HepG2 (cell line): Measurements from ENCODE around the gene TLL2. TPM values are rescaled to one million over a fixed set of nuclear protein-coding genes. Genes with fewer than 3 reads are reported as not detected.

Experiments
- ATAC-seq: fragments of 200-7000 bp; cut with Tn5 transposase; 3 replicates; pipeline ENCODE4 v1.9.1; 2020; ENCODE audit warnings: mild to moderate bottlenecking, moderate library complexity
- BruUV-seq: library from RNA; stranded (reverse); fragments of 400-500 nt; replicated peaks from 2 replicates; lab custom pipeline; 2021; lab: Mats Ljungman, UMichigan
- CTCF ChIA-PET: fragments of 300-600 bp; formaldehyde crosslinking; extraction: SDS; loops from one replicate; lab custom pipeline; 2021; ENCODE audit warnings: low total read pairs, inconsistent platforms, low intra/inter-chr PET ratio; lab: Yijun Ruan, JAX
- POLR2A ChIA-PET: fragments of 350-600 bp; sonication (Branson Sonifier 250); formaldehyde crosslinking; loops from one replicate; lab custom pipeline; 2020; ENCODE audit warnings: antibody characterized with exemption, inconsistent platforms; lab: Yijun Ruan, JAX
- DNase-seq: peaks from one replicate; pipeline ENCODE4 v3.0.0-alpha.2; 2015; ENCODE audit warnings: low spot score
- FAIRE-seq: peaks from 3 replicates; lab custom pipeline; 2011; peaks lifted over from hg19 to GRCh38; lab: Jason Lieb, UNC
- H2AFZ ChIP-seq: one replicate; pipeline ENCODE4 v1.6.1; 2011; ENCODE audit warnings: low read length, inconsistent platforms
- H3K27ac ChIP-seq: fragments of 300-600 bp; 3 replicates; pipeline ENCODE4 v1.8.0; 2011; ENCODE audit warnings: mixed run types, mild to moderate bottlenecking, mixed read lengths, low read length, inconsistent platforms; ENCODE audit not compliant: insufficient read depth; ENCODE audit errors: extremely low read length
- H3K27me3 ChIP-seq, 2 experiments: fragments of 200-600 bp in 1 of 2; 2 replicates in 1 of 2; 3 replicates in 1 of 2; pipeline versions ENCODE4 v1.6.0 to v1.8.0; 2011; ENCODE audit warnings: low read length in 2 of 2, mild to moderate bottlenecking in 2 of 2, moderate library complexity in 2 of 2, inconsistent platforms in 1 of 2; ENCODE audit not compliant: insufficient read depth in 2 of 2, control insufficient read depth in 1 of 2
- H3K36me3 ChIP-seq, 2 experiments: fragments of 200-600 bp in 1 of 2; replicated peaks in 1 of 2; 2 replicates in 1 of 2; 3 replicates in 1 of 2; pipeline versions ENCODE4 v1.5.1 to v1.8.0; 2011; ENCODE audit warnings: low read length in 2 of 2, inconsistent platforms in 1 of 2; ENCODE audit not compliant: insufficient read depth in 2 of 2, control insufficient read depth in 1 of 2
- H3K4me1 ChIP-seq: 2 replicates; pipeline ENCODE4 v1.5.1; 2012; ENCODE audit warnings: low read length, inconsistent platforms; ENCODE audit not compliant: insufficient read depth
- H3K4me2 ChIP-seq: 2 replicates; pipeline ENCODE4 v1.6.0; 2011; ENCODE audit warnings: low read depth, low read length, inconsistent platforms
- H3K4me3 ChIP-seq, 3 experiments: fragments of 200-600 bp in 1 of 3; sonication (generic), shearing (Covaris generic) in 1 of 3; replicated peaks in 1 of 3; 2 replicates each; pipeline ENCODE4 v1.5.1; 2011 to 2016; ENCODE audit warnings: low read length in 3 of 3, inconsistent platforms in 2 of 3, low read depth in 2 of 3, mild to moderate bottlenecking in 2 of 3, control low read depth in 1 of 3, mixed read lengths in 1 of 3; ENCODE audit not compliant: insufficient read depth in 1 of 3
- H3K79me2 ChIP-seq: one replicate; pipeline ENCODE4 v1.6.1; 2011; ENCODE audit warnings: low read length, inconsistent platforms; ENCODE audit not compliant: insufficient read depth
- H3K9ac ChIP-seq: 2 replicates; pipeline ENCODE4 v1.6.0; 2011; ENCODE audit warnings: mild to moderate bottlenecking, low read depth, low read length, inconsistent platforms; ENCODE audit not compliant: insufficient read depth
- H3K9me3 ChIP-seq: 2 replicates; pipeline ENCODE4 v1.5.1; 2012; ENCODE audit warnings: mild to moderate bottlenecking, low read length
- H4K20me1 ChIP-seq: 2 replicates; pipeline ENCODE4 v1.6.0; 2011; ENCODE audit warnings: inconsistent platforms, mild to moderate bottlenecking, low read length, moderate library complexity; ENCODE audit not compliant: insufficient read depth
- CC2D1A ChIP-seq: sonication (generic); formaldehyde crosslinking; IDR thresholded peaks from 2 replicates; pipeline ENCODE4 v1.8.1; 2023; ENCODE audit warnings: mild to moderate bottlenecking, missing genetic modification reagents
- CCDC6 ChIP-seq: sonication (generic); formaldehyde crosslinking; IDR thresholded peaks from 2 replicates; pipeline ENCODE4 v1.8.1; 2022; ENCODE audit warnings: mild to moderate bottlenecking, missing genetic modification reagents, moderate library complexity
- DR1 ChIP-seq: sonication (generic); formaldehyde crosslinking; IDR thresholded peaks from 2 replicates; pipeline ENCODE4 v1.8.0; 2021; ENCODE audit warnings: mild to moderate bottlenecking, missing genetic modification reagents, inconsistent platforms
- HINFP ChIP-seq: sonication (generic); formaldehyde crosslinking; IDR thresholded peaks from 2 replicates; pipeline ENCODE4 v1.4.0; 2020; ENCODE audit warnings: low read depth, mild to moderate bottlenecking, missing genetic modification reagents
- HOXA9 ChIP-seq: sonication (generic); formaldehyde crosslinking; IDR thresholded peaks from 2 replicates; pipeline ENCODE4 v1.8.1; 2022; ENCODE audit warnings: missing genetic modification reagents, mild to moderate bottlenecking, moderate library complexity, borderline replicate concordance
- NFE2L1 ChIP-seq: sonication (generic); formaldehyde crosslinking; IDR thresholded peaks from 2 replicates; pipeline ENCODE4 v1.4.0; 2020; ENCODE audit warnings: missing genetic modification reagents, mild to moderate bottlenecking, borderline replicate concordance
- NR1H2 ChIP-seq: sonication (generic); formaldehyde crosslinking; IDR thresholded peaks from 2 replicates; pipeline ENCODE4 v1.8.1; 2022; ENCODE audit warnings: low read depth, missing genetic modification reagents, borderline replicate concordance
- NR2C2 ChIP-seq: sonication (generic); formaldehyde crosslinking; IDR thresholded peaks from 2 replicates; pipeline ENCODE4 v1.4.0; 2020; ENCODE audit warnings: missing genetic modification reagents, mild to moderate bottlenecking, moderate library complexity, borderline replicate concordance
- RBM39 ChIP-seq: fragments of 200-400 bp; formaldehyde crosslinking; IDR thresholded peaks from one replicate; pipeline ENCODE4 v1.6.1; 2018; ENCODE audit warnings: antibody characterized with exemption, mild to moderate bottlenecking, low read depth, low read length; ENCODE audit not compliant: poor library complexity, severe bottlenecking
- RFX5 ChIP-seq: IDR thresholded peaks from 2 replicates; pipeline ENCODE4 v1.6.1; 2011; ENCODE audit warnings: low read depth, low read length, improper control_type of control experiment
- U2AF2 ChIP-seq: fragments of 200-400 bp; formaldehyde crosslinking; IDR thresholded peaks from 2 replicates; pipeline ENCODE4 v1.6.1; 2017; ENCODE audit warnings: low read depth, mild to moderate bottlenecking, low read length
- ZNF280B ChIP-seq: sonication (generic); formaldehyde crosslinking; IDR thresholded peaks from 2 replicates; pipeline ENCODE4 v1.5.0; 2020; ENCODE audit warnings: missing genetic modification reagents, mild to moderate bottlenecking, borderline replicate concordance
- ZNF546 ChIP-seq: sonication (generic); formaldehyde crosslinking; conservative IDR thresholded peaks from 2 replicates; pipeline ENCODE4 v1.8.1; 2023; ENCODE audit warnings: mild to moderate bottlenecking, missing genetic modification reagents
- ZNF607 ChIP-seq: sonication (generic); formaldehyde crosslinking; IDR thresholded peaks from 2 replicates; pipeline ENCODE4 v1.5.1; 2020; ENCODE audit warnings: missing genetic modification reagents, mild to moderate bottlenecking, borderline replicate concordance
- ZSCAN30 ChIP-seq: sonication (generic); formaldehyde crosslinking; IDR thresholded peaks from 2 replicates; pipeline ENCODE4 v1.5.0; 2020; ENCODE audit warnings: mild to moderate bottlenecking, missing genetic modification reagents
- WGBS: methylation state at CpG from one replicate; pipeline ENCODE4 v1.1.6; 2017; ENCODE audit warnings: low lambda C conversion rate; 5-methylcytosine and 5-hydroxymethylcytosine counted together
- in situ Hi-C: cut with HindIII; loops from 2 replicates; pipeline ENCODE4 v1.10.0; 2017; ENCODE audit warnings: low pct_unique_long_range_greater_than_20kb; ENCODE audit not compliant: extremely low pct_ligation_motif_present
- intact Hi-C: fragments of 100-400 bp; cut with micrococcal nuclease; formaldehyde crosslinking; loops from one replicate; pipeline ENCODE4 v1.10.0; 2022; ENCODE audit not compliant: unreplicated experiment
- polyA plus RNA-seq, 8 experiments: library from polyadenylated mRNA; depleted of rRNA in 3 of 8; stranded (reverse) in 7 of 8; unstranded in 1 of 8; fragments of >200 nt; fragmentation: Illumina TruSeq in 4 of 8; extraction: Trizol in 4 of 8; gene quantifications; 2 replicates each; pipeline versions ENCODE4 v1.2.1 to v1.2.3, GENCODE V29; 2011 to 2016; ENCODE audit warnings: low read depth in 4 of 8, missing spikeins in 1 of 8, mixed read lengths in 1 of 8; ENCODE audit not compliant: insufficient read depth in 1 of 8
- total RNA-seq, 5 experiments: library from RNA; depleted of rRNA; stranded (reverse); fragments of >200 nt; fragmentation: Illumina TruSeq; extraction: Trizol; gene quantifications; 2 replicates each; pipeline ENCODE4 v1.2.3, GENCODE V29; 2016; ENCODE audit warnings: low read depth in 1 of 5

TLL2 gene
- total and polyA plus RNA-seq, 2 of the 13 experiments (the other 11 are each of a cell fraction or from before 2014, with no cell fraction given) = 0.09 TPM; not detected in 1

- TF ChIP-seq ZNF546 (no peak), HOXA9 (CRISPR knock-in tag) (no peak), CCDC6 (no peak), NFE2L1 (CRISPR knock-in tag) (no peak), ZNF280B (CRISPR knock-in tag) (no peak), ZSCAN30 (no peak), ZNF607 (CRISPR knock-in tag) (no peak), RFX5 (no peak), U2AF2 (no peak), CC2D1A (CRISPR knock-in tag) (no peak), DR1 (no peak), HINFP (CRISPR knock-in tag) (no peak), NR1H2 (CRISPR knock-in tag) (no peak), RBM39 (no peak), NR2C2 (CRISPR knock-in tag) (no peak)
- intact Hi-C loops = no loop called here
- Histone ChIP-seq H3K4me3 (no peak overlapping the region), H2AFZ (no peak overlapping the region), H3K27ac (no peak overlapping the region), H3K4me1 (no peaks in the 10 kb centered on the region), H3K36me3 (no peaks in the 10 kb centered on the region), H3K27me3 (peaks cover 5 to 28% of the 10 kb centered on the region in 2 experiments; a peak in 4 of 5 replicates), H3K9me3 (no peaks in the 10 kb centered on the region), H4K20me1 (no peaks in the 10 kb centered on the region), H3K9ac (no peak overlapping the region), H3K79me2 (no peaks in the 10 kb centered on the region), H3K4me2 (no peak overlapping the region)
- WGBS = 35% methylated on average over 8 of the region's 15 CpGs
- POLR2A ChIA-PET = no interaction called here
- ATAC-seq (no peak), FAIRE-seq (no peak), DNase-seq (no peak)
- BruUV-seq = no TSS peak
- CTCF ChIA-PET = no interaction called here
- in situ Hi-C loops = no loop called here
These were observed 65.7 kb downstream of the TLL2 start for GRCh38 chr10:96448021-96448457.
